Embryonic facial prominence (tissue), 1 donor: ENCODE measurements around the gene CACNA1C.
"Not testable (repeated sequence)": the region's sequence is repeated elsewhere in the genome, so short reads cannot be mapped to it uniquely, and the experiment has no call there.

Experiments
- DNase-seq: peaks from one replicate; pipeline ENCODE4 v3.0.0-alpha.2; 2016; ENCODE audit errors: extremely low spot score

The CACNA1C gene

DNA sequence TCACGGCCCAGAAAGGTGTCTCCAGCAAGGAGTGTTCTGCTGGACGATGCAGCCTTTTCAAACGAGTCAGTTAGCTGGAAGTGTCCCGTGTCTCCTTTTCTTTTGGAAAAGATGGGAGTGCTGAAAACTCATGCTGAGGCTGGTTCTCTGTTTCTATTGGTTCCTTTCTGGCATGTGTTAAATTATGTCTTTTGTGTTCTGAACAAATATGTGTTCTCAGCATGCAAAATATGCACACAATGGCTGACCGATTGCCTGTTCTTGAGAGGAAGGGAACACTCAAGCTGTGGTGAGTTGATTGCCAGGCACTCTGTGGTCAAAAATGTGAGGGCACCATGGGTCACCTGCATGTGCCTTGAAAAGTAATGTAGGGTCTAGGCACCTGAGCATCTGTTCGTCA, 181.3 kb downstream of the CACNA1C start:
- no peak for DNase-seq

DNA sequence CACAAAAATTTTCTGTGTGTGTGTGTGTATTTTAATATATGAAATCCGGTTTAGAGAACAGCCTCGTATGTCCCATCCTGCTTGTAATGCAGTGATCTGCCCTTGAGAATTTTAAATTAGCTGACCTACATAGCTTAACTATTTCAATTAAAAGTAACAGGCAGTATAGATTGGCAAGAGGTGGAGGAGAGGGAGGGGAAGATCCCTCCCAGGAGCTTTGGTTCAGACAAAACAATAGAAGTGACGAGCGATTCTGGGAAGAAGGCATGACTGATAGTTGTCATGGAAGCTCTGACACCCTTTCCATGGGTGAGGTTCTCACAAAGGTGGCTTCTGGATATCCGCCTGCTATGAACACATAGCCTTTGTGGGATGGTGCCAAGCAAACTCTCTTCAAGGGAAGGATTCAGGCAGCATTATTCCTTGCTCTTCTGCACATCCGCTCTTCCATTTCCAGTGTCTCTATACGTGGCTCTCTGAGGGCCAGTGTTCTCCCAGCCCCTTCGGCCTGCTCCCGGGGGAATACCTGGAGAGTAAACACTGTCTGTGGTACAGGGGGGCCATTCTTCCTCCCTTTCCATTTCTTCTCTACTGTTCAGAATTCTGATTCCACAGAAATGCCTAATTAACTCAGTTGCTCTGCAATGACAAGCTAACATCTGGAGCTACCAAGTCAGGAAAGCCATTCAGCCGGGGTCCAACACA, 182.0 kb downstream of the CACNA1C start:
- DNase-seq, result no peak

DNA sequence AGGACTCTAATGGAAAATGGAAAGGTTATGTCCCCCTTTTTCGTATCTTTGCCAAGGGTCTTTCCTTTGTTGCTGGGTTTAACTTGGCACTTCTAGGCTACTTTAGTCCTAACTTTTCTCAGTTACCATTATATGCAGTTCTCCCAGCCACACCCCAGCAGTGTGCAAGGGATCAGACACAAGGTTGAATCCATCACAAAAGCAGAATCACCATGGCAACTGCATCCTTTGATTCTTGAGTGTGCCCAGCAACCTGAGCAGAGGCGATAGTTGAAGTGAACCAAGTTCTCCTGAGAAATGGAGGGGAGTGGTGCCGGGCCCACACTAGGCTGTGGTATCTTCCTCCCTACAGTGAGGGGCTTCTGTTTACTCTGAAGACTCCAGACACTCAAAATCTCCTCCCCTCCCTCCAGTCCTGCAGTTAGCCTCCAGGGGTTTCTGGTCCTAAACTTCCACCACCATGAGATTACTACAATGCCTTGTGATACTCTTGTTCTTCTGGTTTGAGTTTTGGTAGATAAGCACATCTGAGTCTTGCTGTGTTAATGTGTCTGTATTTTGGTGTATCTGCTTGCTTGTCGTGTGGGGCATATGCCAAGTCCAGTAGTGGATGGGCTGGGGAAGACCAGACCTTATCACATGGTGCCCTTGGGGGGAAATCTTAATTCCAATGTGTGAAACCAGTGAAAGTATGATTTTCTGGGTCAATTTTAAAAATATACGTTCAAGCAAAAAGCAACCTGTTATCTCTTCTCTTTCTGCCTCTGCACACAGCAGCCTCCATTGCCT, 183.9 kb downstream of the CACNA1C start:
- DNase-seq, result no peak

DNA sequence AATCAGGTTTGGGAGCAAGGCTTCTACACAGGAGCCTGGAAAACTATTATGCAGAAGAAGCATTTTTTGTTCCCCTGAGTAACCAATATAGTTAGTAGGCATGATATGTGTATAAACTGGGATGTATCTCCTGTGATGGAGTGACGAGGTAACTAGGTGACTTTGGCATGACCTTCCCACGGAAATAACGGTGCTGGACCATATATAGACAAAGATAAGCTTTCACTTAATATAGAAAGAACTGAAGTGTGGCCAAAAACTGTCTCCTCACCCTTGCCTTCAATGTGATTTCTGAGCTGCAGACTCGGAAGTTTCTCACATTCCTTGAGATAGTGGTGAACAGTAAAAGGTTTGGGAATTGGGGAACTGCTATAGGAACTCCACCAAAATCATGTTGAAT, 185.3 kb downstream of the CACNA1C start:
- no peak for DNase-seq

DNA sequence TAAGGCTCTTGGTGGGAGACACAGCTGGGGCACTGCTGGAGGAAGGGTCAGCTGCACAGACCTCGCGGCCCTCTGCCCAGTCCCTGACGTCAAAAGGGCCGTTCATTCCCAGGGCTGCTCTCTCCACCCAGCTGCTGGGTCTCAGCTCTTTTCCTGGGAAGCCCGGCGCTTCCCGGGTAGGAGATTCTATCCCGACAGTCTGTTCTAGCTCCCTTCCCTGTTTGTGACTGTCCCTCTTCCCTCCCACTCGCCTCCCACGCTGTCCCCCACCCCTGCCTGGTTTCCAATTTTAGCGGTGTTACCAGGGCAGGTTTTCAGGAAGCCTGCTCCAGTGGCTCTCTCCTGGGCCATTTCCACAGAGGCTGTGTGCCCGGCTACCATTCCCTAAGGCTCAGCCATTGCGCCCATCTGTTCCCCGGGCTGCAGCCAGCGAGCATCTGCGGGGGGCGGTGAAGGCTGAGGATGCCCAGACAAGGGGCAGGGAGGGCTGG, 186.6 kb downstream of the CACNA1C start:
- no peak for DNase-seq

DNA sequence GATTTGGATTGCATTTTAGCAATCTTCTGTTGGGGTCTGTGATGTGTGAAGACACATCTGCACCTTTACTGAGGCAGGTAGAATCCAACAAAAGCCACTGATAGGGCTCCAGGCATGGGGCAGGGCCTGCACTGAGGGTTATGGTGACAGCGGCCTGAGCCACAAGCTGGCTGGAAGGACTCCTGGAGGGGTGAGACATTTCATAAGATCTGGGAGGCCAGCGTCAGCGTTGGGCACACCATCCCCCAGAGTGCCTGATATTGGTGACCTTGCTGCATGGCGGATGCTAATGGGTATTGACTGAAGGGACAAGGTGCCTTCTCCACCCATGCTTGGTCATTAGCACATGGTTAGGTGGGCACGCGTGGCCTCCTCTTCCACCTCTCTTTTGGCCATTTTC, 187.6 kb downstream of the CACNA1C start:
- DNase-seq, result no peak

DNA sequence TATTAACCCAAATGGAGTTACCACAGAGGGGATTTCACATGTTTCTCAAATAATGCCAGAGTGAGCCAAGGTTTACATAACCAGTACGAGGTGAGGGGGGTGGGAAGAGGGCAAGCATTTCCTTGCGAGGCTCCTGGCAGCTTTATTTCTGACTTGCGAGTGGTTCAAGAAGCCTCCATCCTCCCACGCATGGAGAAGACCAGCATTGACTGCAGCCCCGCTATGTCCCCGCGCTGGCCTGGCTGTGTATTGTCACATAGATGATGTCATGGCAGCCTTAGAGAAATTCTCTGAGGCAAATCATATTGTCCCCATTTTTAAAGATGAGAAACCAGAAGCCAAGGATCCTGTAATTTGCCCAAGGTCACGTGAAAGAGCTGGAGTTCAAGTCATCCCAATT, 188.2 kb downstream of the CACNA1C start:
- DNase-seq, result no peak

DNA sequence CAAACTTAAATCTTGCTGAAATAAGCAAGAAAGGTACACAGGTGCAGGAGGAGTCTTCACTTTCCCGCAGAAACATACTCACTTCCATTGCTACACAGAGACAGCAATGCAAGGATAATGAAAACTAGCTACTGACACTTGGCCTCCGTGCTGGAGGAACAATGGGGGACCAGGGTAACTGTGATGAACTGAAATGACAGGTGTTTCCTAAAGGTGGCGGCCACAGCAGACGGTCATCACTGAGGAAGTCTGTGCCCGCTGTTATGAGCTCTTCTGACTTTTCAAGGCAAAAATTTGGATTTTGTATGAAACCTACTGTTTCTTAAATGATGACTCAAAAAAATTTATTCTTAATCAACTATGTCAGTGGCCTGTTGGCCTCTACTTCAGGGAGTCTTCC, 189.4 kb downstream of the CACNA1C start:
- DNase-seq, result no peak

DNA sequence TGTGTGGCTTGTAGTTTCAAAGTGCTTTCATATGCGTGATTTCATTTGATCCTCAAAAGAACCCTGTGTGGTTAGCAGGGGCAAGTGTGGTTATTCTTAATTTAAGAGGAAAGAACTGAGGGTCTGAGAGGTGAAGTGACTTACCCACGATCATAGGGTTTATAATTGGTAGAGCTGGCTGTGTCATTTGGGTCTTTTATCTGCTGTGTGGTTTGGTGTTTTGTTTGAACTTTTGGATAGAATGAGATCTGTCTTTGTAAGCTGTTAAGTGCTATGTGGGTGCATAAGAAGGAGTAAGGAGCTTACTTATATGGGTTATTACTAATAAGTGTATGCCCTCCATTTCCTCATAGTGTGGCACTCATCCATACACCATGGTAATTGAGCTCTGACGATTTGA, 190.0 kb downstream of the CACNA1C start:
- DNase-seq, result no peak

DNA sequence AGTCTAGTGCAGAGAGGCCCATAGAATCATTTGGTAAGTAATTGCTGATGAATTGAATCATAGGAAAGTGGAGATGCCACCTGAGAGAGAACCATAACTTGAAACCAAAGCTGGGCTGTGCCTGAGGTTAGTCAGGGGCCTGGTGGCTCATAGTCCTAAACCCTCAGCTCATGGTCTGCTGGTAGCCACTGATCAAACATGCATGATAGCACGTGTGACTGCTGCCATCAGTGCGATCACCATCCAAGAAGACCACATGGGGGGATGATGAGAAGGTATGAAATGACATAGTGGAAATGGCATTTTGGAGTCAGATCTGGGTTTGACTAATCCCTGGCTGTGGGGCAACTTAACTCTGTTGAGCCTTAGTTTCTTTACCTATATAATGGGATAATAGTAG, 190.5 kb downstream of the CACNA1C start:
- no peak for DNase-seq

DNA sequence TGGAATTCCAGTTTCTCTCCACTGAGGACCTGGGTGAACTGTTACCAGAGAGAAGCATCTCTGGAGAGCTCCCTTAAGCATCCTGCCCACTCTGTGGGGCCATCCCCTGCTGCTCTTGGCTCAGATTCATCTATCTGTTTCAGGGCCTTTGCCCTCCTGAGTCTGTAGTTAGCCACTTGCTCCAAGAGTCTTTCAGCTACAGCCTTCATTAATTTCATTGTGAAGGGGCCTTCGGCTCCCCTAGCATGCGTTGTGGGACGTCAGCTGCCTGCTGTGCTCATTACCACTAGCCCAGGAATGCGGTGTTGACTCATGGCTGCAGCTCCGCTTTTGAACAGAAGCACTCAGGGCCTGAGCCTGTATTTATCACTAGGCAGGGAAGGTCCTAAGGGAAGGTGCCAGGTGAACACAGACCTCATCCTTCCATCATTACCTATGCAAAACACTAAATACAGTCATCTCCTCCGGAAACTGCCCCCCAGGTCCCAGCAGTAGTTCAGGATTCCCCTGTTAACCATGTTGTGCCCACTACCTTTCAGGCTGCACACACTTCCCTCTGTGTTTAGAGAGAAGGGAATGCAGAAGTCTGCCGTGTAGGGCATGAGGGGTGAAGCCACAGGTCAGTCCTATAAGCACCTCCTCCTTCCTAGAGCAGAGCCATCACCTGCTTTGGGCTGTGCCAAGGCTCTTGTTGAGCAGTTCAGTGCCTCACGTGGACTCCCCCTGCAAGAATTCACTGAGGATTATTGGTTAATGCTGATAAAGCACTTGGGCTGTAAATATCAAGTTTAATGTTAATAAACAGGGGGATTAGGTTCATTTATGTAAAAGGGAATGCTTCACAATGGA, 191.4 kb downstream of the CACNA1C start:
- no peak for DNase-seq

DNA sequence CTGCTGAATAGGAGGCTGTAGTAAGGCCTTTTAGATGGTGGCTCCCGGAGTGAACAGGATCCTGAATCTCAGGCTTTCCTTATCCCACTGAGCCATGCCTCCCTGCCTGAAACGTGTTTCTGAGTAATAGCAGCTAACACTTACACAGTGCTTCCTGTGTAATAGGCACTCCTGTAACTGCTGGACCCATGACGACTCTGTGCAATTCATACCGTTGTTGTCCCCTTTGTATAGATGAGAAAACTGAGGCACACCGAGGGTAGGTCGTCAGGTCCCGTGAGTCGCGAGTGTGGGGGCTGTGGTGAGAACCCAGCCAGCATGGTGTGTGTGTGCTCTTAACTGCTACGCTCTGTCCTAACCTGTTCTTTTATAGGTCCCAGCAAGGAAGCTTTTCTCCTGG, 193.6 kb downstream of the CACNA1C start:
- no peak for DNase-seq

DNA sequence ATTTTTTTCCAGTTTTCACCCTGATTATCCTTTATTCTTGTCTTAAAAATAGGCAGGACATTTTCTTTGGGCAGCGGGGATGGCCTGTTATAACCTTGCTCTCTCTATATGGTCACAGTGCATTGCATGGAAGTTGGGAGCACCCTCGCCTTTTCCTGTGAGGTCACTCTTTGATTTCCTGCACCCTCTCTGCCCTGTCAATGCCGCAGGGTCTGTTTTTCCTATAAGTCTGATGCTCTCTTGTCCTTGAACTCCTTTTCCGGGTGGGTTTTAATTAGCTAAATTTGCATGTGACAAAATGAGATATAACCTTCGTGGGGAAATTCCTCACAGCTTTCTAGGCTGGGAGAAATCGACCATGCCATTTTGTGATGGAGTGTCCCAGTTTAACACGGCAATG, 194.3 kb downstream of the CACNA1C start:
- no peak for DNase-seq

DNA sequence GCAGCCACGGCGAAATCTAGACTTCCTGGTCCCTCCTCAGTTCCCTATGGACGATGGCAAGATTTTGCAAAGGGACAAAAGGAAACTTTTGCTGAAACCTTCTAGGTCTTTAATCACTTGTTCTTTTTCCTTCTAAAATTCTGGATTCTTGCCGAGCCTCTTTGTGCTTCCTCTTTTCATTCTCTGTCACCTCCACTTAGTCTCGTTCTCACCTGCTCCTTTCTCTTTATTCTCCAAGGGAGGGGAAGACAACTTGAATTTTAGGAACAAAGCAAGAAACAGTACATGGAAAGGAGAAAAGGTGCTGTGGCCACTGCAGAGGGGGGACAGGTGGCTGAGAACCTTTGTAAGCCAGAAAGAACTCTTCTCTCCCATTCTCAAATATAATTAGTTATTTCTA, 194.8 kb downstream of the CACNA1C start:
- no peak for DNase-seq

DNA sequence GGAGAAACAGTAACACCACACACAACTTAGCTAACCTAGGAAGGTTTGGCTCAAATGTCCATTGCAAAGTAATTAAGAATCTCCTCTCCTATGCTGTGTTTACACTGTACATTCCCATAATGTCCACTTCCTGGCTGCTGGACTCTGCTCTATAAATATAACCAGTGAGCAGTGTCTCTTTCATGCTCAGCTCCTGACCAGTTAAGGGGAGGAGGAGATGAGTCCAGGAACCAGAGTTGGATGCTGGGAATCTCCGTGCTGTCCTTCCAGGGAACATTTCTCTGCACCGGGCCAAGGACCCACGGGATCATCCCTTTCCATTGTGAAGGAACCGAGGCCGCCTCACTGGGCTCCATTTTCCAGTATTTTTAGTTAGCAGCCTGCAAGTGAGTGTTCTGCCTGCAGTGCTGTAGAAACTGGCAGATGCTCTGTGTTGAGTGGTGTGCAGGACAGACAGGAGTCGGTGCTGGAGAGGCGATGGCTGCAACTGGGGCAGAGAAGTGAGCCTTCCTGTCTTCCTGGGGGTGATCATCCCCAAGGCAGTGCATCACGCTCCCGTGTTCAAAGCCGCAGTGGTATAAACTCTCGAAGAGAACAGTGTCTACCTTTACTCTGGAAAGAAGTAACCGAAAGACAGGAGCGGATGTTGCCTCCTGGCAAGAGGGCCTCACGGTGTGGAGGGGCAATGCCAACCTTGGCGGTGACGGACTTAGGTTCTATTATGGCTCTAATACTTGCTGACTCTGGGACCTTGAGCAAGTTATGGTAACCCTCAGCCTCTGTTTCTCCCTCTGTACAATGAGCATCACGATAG, 195.5 kb downstream of the CACNA1C start:
- no peak for DNase-seq

DNA sequence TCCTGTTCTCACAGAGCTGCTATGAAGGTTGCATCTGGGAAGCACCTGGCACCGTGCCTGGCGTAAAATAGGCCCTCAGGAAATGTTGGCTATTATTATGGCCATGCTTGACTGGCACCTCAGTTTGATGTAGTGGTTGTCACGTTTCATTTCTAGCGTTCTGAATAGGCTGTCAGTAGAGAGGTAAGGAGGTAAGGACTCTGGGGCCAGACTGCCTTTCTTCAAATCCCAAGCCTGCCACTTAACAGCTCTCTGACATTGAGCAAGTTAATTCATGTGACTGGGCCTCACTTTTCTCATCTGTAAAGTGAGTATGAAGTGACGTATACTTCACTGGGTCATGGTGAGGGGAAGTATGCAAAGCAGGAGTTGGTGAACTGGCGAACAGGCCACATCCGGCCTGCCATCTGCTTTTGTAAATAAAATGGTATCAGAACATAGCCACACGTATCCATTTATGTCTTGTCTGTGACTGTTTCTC, 196.2 kb downstream of the CACNA1C start:
- no peak for DNase-seq

DNA sequence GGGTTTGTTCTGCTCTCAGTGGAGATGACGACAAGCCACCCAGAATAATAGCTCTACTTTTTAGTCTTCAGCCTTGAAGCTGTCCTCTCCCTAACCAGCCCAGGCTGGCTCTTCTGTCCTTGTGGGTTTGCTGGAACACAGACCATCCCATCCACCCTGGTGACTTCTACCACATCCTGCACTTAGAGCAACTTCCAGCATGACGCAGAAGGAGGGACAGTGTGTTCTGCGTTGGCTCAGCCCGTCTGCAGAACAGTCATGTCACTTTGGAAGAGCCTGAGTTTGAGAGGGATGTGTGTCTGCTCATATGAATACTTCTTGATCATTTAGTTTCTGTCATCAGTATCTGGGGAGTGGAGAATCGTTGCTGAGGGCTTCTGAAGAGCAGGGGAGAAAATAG, 198.0 kb downstream of the CACNA1C start:
- DNase-seq, result no peak

DNA sequence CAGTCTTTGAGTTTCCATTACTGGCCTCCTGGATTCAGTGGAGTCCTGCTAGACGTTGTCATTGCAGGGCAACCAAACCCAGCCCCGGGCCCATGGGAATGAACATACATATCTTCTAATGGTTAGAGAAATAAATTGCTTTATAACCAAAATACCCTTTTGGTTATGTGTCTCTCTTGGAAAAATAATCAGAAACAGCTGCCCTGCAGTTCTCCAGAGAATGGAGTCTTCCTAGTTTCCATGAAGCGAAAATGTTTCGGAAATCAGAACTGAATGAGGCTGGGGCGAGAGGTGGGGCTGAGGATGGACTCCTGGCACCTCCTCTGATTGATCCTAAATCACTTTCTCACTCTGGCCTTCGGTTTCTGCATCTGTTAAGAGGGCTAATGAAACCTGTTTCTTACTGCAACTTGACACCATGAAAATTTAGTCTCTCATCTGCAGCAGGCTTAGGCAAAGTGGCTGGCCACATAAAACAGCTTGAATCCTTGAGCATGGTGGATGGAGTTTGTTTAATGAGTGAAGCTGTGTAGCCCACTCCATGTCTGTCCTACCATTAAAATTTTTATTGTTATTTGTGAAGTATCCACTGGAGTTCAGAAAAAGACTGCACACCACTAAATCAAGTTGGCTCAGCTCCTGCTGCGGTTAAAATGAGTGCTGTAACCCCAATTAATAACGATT, 198.9 kb downstream of the CACNA1C start:
- no peak for DNase-seq

DNA sequence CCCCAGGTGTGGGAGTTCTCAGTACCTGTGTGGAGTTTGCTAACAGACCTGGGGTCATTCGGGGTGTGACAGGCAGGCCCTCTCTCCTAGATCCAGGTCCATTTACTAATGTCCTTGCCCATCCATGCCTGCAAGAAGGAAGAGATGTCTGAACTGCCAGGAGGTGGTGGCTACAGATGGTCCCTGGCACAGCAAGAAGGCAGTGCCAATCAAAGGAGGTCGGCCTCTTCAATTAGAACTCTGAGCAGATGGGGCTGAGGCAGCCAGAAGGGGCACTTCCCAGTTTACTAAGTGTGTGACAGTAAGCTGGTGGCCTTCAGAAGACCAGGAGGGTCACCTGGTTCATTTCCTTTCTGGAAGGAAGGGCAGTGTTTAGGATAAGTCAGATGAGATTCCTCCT, 202.5 kb downstream of the CACNA1C start:
- no peak for DNase-seq

DNA sequence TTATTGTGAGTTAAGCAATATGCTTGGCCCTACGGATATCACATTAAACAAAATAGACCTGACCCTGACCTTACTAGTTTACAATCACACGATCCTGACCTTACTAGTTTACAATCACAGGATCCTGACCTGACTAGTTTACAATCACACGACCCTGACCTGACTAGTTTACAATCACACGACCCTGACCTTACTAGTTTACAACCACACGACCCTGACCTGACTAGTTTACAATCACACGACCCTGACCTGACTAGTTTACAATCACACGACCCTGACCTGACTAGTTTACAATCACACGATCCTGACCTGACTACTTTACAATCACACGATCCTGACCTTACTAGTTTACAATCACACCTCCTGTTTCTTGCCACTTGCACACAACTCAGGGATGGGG, 202.9 kb downstream of the CACNA1C start:
- DNase-seq, result not testable (repeated sequence)

DNA sequence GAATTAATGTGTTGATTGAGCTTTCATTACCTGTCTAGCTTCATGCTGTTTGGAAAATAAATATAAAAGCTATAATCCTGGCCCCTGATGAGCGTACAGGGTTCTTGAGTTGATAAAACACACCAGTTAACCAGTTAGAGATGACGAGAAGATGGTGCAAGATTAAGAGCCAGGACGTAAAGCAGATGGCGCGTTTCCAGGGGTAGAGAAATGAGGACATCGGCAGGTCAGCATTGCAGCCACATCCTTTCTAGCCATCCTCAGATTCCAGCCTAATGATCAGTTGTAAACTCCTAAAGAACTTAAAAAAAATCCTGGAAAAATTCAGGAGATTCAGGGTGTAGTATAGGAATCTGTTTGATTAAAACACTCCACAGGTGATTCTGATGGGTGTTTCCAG, 203.7 kb downstream of the CACNA1C start:
- DNase-seq, result no peak
